ENCODE results near the gene STPG1. TPM values are rescaled to one million over a fixed set of nuclear protein-coding genes. Genes with fewer than 3 reads are reported as not detected.

STPG1 gene
- total and polyA plus RNA-seq, 9 of the 15 experiments (the other 6 are each of a cell fraction or from before 2014, with no cell fraction given): 5.0 to 11.9 (median 8.3) TPM

DNA sequence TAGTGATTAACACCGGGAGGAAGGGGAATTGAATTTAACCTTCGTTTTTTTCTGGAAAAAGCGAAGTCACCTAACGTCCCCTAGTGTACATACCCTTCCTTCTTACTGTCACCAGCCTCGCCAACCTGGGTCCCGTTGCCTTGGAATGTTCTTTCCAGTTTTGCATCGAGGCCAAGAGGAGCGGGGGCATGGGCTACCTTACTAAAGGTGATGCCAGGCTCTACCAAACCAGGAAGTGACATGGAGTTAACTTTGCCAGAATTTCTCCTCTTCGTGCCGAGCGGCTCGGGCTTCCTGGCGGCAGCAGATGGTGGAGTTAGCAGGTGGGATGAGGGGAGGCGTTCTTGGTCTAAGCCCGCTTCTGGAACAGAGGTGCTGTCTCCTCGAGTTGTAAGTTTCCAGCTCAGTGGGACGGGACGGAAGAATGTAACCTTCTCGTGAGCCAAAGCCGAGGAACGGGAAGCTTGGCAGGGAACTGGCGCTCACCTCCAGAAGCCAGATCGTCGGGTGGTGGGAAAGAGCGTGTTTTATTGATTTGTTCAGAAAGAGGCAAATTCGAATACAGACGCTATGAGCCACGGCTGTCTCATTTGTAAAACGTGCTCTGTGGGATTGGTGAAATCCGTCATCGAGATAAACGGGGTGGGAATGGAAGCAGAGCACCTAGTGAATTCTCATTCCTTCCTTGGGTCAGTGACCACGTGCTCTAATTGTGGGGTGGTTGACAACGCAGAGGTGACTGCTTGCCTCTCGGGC lies 2.5 kb upstream of the STPG1 start (continued):
- TF ChIP-seq GTF2F1 (IDR thresholded peaks at IDR 0.05; ENCODE audit: low read depth, low read length) (no peak), ZNF699 (CRISPR knock-in tag; IDR thresholded peaks at IDR 0.05; ENCODE audit: insufficient replicate concordance) (no peak), ZNF444 (CRISPR knock-in tag; IDR thresholded peaks at IDR 0.05) (no peak), HNRNPUL1 (IDR thresholded peaks at IDR 0.05; ENCODE audit: low read length) (no peak), PTTG1 (tag; IDR thresholded peaks at IDR 0.05; ENCODE audit: low read depth) (no peak), RFX7 (CRISPR knock-in tag; IDR thresholded peaks at IDR 0.05) (0 out of 2 replicates have a peak, but pooled peaks have one; percentile 45), HDAC1 (IDR thresholded peaks at IDR 0.05) (peak in 1 of 2 experiments; percentile 23; a peak in 1 of 4 replicates), NFIC (IDR thresholded peaks at IDR 0.05) (no peak), TAF9B (IDR thresholded peaks at IDR 0.05; ENCODE audit: partially characterized antibody) (no peak), FOXJ2 (tag; IDR thresholded peaks at IDR 0.05) (no peak), SMARCB1 (IDR thresholded peaks at IDR 0.05; ENCODE audit: insufficient read length, low read depth) (no peak), MYBL2 (IDR thresholded peaks at IDR 0.05; ENCODE audit: low read depth) (no peak; the same call in 1 of the 2 replicates), MYBL2 (CRISPR knock-in tag; IDR thresholded peaks at IDR 0.05; ENCODE audit: borderline replicate concordance) (no peak), ESRRB (CRISPR knock-in tag; IDR thresholded peaks at IDR 0.05; ENCODE audit: borderline replicate concordance) (no peak), ELF1 (tag; IDR thresholded peaks at IDR 0.05) (peak; percentile 13; the same call in 1 of the 2 replicates), ERF (CRISPR knock-in tag; IDR thresholded peaks at IDR 0.05) (no peak), SP2 (IDR thresholded peaks at IDR 0.05; ENCODE audit: extremely low read depth, low read depth, low read length, poor library complexity, severe bottlenecking) (no peak), KDM2B (CRISPR knock-in tag; IDR thresholded peaks at IDR 0.05) (0 out of 2 replicates have a peak, but pooled peaks have one; percentile 10), CHD2 (IDR thresholded peaks at IDR 0.05; ENCODE audit: low read depth, low read length) (no peak)
- TF ChIP-seq, protein P1, sequence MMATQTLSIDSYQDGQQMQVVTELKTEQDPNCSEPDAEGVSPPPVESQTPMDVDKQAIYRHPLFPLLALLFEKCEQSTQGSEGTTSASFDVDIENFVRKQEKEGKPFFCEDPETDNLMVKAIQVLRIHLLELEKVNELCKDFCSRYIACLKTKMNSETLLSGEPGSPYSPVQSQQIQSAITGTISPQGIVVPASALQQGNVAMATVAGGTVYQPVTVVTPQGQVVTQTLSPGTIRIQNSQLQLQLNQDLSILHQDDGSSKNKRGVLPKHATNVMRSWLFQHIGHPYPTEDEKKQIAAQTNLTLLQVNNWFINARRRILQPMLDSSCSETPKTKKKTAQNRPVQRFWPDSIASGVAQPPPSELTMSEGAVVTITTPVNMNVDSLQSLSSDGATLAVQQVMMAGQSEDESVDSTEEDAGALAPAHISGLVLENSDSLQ (IDR thresholded peaks at IDR 0.05): no peak
- TF ChIP-seq, protein P2, sequence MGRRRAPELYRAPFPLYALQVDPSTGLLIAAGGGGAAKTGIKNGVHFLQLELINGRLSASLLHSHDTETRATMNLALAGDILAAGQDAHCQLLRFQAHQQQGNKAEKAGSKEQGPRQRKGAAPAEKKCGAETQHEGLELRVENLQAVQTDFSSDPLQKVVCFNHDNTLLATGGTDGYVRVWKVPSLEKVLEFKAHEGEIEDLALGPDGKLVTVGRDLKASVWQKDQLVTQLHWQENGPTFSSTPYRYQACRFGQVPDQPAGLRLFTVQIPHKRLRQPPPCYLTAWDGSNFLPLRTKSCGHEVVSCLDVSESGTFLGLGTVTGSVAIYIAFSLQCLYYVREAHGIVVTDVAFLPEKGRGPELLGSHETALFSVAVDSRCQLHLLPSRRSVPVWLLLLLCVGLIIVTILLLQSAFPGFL (CRISPR knock-in tag; IDR thresholded peaks at IDR 0.05): peak; percentile 94; the same call in 1 of the 2 replicates
- TF ChIP-seq, protein P3, sequence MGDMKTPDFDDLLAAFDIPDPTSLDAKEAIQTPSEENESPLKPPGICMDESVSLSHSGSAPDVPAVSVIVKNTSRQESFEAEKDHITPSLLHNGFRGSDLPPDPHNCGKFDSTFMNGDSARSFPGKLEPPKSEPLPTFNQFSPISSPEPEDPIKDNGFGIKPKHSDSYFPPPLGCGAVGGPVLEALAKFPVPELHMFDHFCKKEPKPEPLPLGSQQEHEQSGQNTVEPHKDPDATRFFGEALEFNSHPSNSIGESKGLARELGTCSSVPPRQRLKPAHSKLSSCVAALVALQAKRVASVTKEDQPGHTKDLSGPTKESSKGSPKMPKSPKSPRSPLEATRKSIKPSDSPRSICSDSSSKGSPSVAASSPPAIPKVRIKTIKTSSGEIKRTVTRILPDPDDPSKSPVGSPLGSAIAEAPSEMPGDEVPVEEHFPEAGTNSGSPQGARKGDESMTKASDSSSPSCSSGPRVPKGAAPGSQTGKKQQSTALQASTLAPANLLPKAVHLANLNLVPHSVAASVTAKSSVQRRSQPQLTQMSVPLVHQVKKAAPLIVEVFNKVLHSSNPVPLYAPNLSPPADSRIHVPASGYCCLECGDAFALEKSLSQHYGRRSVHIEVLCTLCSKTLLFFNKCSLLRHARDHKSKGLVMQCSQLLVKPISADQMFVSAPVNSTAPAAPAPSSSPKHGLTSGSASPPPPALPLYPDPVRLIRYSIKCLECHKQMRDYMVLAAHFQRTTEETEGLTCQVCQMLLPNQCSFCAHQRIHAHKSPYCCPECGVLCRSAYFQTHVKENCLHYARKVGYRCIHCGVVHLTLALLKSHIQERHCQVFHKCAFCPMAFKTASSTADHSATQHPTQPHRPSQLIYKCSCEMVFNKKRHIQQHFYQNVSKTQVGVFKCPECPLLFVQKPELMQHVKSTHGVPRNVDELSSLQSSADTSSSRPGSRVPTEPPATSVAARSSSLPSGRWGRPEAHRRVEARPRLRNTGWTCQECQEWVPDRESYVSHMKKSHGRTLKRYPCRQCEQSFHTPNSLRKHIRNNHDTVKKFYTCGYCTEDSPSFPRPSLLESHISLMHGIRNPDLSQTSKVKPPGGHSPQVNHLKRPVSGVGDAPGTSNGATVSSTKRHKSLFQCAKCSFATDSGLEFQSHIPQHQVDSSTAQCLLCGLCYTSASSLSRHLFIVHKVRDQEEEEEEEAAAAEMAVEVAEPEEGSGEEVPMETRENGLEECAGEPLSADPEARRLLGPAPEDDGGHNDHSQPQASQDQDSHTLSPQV (IDR thresholded peaks at IDR 0.05): peak; percentile 86
